GM19193 (cell line): ENCODE results near the gene PRMT3.

Experiments used
- POLR2A ChIP-seq: IDR thresholded peaks from 4 replicates; pipeline ENCODE4 v1.6.1; 2011; ENCODE audit not compliant: insufficient read depth, insufficient read length; ENCODE audit errors: extremely low read depth

Gene PRMT3

GRCh38 chr11:20518323-20518834 lies 130.9 kb downstream of the PRMT3 start:
- no peak for TF ChIP-seq POLR2A

- TF ChIP-seq POLR2A: no peak
Measured at GRCh38 chr11:20522536-20522935, 135.0 kb downstream of the PRMT3 start.

- no peak for TF ChIP-seq POLR2A
Measured at GRCh38 chr11:20529757-20530156, 142.2 kb downstream of the PRMT3 start.

GRCh38 chr11:20530942-20531703 lies 143.6 kb downstream of the PRMT3 start:
- no peak for TF ChIP-seq POLR2A

GRCh38 chr11:20535271-20535881 lies 147.9 kb downstream of the PRMT3 start:
- no peak for TF ChIP-seq POLR2A

GRCh38 chr11:20536365-20536764 lies 148.8 kb downstream of the PRMT3 start:
- no peak for TF ChIP-seq POLR2A

GRCh38 chr11:20536784-20537183 lies 149.3 kb downstream of the PRMT3 start:
- no peak for TF ChIP-seq POLR2A

GRCh38 chr11:20541503-20541902 lies 154.0 kb downstream of the PRMT3 start:
- TF ChIP-seq POLR2A: no peak

GRCh38 chr11:20544603-20545237 lies 157.2 kb downstream of the PRMT3 start:
- no peak for TF ChIP-seq POLR2A

- TF ChIP-seq POLR2A: no peak
Measured at GRCh38 chr11:20547411-20547810, 159.9 kb downstream of the PRMT3 start.

- no peak for TF ChIP-seq POLR2A
Measured at GRCh38 chr11:20551096-20551495, 163.6 kb downstream of the PRMT3 start.

- no peak for TF ChIP-seq POLR2A
Measured at GRCh38 chr11:20555783-20556182, 168.3 kb downstream of the PRMT3 start.

- no peak for TF ChIP-seq POLR2A
Measured at GRCh38 chr11:20558741-20559140, 171.2 kb downstream of the PRMT3 start.
